ENCODE data around the gene HIRA.
"Not testable (repeated sequence)": the region's sequence is repeated elsewhere in the genome, so short reads cannot be mapped to it uniquely, and the experiment has no call there.

HIRA gene

DNA sequence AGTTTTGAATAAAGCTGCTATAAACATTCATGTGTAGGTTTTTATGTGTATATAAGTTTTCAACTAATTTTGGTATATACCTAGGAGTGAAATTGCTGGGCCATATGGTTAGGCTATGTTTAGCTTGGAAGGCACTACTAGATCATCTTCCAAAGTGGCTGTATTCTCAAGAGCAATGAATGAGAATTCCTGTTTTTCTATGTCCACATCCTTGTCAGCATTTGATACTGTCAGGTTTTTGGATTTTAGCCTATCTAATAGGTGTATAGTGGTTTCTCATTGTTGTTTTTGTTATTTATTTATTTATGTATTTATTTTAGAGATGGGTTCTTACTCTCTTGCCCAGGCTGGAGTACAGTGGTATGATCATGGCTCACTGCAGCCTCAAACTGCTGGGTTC lies 113.7 kb downstream of the HIRA start:
- H3K4me1 ChIP-seq (ENCODE audit: control insufficient read depth, insufficient read depth, low read length): no peaks in the 10 kb centered on the region
- H3K9ac ChIP-seq (ENCODE audit: low read depth, low read length): no peak overlapping the region
- no peak overlapping the region for H3K4me3 ChIP-seq (ENCODE audit: low read depth, low read length)
- no peaks in the 10 kb centered on the region for H3K9me3 ChIP-seq (ENCODE audit: control insufficient read depth, insufficient read depth, low read length)
- H3K36me3 ChIP-seq (ENCODE audit: control insufficient read depth, insufficient read depth, low read length): no peaks in the 10 kb centered on the region
- H3K27me3 ChIP-seq (ENCODE audit: control insufficient read depth, insufficient read depth, low read length): no peaks in the 10 kb centered on the region

DNA sequence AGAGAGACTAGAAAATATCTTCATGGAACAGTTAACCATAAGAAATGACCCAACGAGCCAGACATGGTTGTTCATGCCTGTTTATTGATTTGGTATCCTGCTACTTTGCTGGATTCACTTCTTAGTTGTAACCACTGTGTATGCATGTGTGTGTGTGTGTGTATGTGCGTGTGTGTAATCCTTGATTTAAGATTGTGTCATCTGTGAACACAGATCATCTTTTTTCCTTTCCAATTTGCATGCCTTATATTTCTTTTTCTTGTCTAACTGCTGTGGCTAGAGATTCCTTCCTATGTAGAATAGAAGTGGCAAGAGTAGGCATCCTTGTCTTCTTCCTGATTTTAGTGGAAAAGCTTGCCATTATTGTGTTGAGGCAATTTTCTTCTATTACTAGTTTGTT lies 123.7 kb downstream of the HIRA start:
- Histone ChIP-seq H3K27me3 (ENCODE audit: control insufficient read depth, insufficient read depth, low read length) (no peaks in the 10 kb centered on the region), H3K36me3 (ENCODE audit: control insufficient read depth, insufficient read depth, low read length) (no peaks in the 10 kb centered on the region), H3K4me1 (ENCODE audit: control insufficient read depth, insufficient read depth, low read length) (no peaks in the 10 kb centered on the region), H3K4me3 (ENCODE audit: low read depth, low read length) (no peak overlapping the region), H3K9me3 (ENCODE audit: control insufficient read depth, insufficient read depth, low read length) (no peaks in the 10 kb centered on the region), H3K9ac (ENCODE audit: low read depth, low read length) (no peak overlapping the region)

DNA sequence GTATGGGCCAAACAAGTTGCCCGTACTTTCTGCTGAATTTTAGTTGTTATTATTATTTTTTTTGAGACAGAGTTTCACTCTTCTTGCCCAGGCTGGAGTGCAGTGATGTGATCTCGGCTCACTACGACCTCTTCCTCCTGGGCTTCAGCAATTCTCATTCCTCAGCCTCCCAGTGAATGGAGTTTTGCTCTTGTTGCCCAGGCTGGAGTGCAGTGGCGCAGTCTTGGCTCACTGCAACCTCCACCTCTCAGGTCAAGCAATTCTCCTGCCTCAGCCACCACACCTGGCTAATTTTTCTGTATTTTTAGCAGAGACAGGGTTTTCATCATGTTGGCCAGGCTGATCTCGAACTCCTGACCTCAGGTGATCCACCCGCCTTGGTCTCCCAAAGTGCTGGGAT lies 125.0 kb downstream of the HIRA start:
- H3K4me1 ChIP-seq (ENCODE audit: control insufficient read depth, insufficient read depth, low read length); H3K4me3 ChIP-seq (ENCODE audit: low read depth, low read length); H3K9me3 ChIP-seq (ENCODE audit: control insufficient read depth, insufficient read depth, low read length); H3K9ac ChIP-seq (ENCODE audit: low read depth, low read length); H3K36me3 ChIP-seq (ENCODE audit: control insufficient read depth, insufficient read depth, low read length); H3K27me3 ChIP-seq (ENCODE audit: control insufficient read depth, insufficient read depth, low read length): not testable (repeated sequence)

DNA sequence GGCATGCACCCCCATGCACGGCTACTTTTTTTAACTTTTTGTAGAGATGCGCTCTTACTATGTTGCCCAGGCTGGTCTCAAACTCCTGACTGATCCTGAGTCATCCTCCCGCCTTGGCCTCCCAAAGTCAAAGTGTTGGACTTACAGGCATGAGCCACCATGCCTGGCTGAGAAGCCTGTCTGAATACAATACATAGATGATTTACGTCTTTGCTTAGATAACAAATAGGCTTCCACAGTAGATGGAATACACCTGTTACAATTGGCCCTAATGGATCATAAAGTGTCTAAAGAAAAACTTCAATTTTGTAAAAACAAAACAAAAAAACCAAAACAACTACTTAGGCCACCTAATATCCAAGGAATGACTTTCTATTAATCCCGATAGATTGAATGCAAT lies 127.0 kb downstream of the HIRA start:
- Histone ChIP-seq H3K4me1 (ENCODE audit: control insufficient read depth, insufficient read depth, low read length) (no peaks in the 10 kb centered on the region), H3K9me3 (ENCODE audit: control insufficient read depth, insufficient read depth, low read length) (no peaks in the 10 kb centered on the region), H3K27me3 (ENCODE audit: control insufficient read depth, insufficient read depth, low read length) (no peaks in the 10 kb centered on the region), H3K9ac (ENCODE audit: low read depth, low read length) (no peak overlapping the region), H3K4me3 (ENCODE audit: low read depth, low read length) (no peak overlapping the region), H3K36me3 (ENCODE audit: control insufficient read depth, insufficient read depth, low read length) (no peaks in the 10 kb centered on the region)

DNA sequence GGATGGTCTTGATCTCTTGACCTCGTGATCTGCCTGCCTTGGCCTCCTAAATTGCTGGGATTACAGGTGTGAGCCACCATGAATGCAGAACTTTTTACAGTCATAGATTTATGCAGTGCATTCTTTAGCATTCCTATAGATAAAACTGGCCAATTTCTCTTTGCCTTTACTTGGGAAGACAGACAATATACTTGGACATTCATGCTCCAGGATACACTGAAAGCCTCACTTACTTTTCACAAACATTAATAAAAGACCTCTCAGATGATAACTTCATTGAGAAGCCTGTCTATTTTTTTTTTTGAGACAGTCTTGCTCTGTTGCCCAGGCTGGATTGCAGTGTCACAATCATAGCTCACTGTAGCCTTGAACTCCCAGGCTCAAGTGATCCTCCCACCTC lies 127.7 kb downstream of the HIRA start:
- Histone ChIP-seq H3K4me1 (ENCODE audit: control insufficient read depth, insufficient read depth, low read length) (no peaks in the 10 kb centered on the region), H3K9ac (ENCODE audit: low read depth, low read length) (no peak overlapping the region), H3K9me3 (ENCODE audit: control insufficient read depth, insufficient read depth, low read length) (no peaks in the 10 kb centered on the region), H3K36me3 (ENCODE audit: control insufficient read depth, insufficient read depth, low read length) (no peaks in the 10 kb centered on the region), H3K4me3 (ENCODE audit: low read depth, low read length) (no peak overlapping the region), H3K27me3 (ENCODE audit: control insufficient read depth, insufficient read depth, low read length) (no peaks in the 10 kb centered on the region)

DNA sequence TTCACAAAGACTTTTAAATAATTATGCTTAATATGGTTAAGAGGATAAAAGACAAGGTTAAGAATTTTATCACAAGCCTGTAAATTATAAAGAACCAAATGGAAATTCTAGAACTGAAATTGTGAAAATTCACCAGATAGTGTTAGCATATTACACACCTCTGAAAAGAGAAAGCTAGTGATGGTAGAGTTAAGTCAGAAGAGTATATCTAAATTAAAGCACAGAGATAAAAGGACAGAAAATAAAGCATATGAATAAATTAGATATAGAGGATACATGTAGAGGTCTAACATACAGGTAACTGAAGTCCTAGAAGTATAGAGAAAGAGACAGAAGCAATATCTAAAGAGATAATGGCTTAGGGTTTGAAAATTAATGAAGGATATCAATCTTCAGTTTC lies 135.8 kb downstream of the HIRA start:
- Histone ChIP-seq H3K27me3 (ENCODE audit: control insufficient read depth, insufficient read depth, low read length) (peaks cover 5% of the 10 kb centered on the region), H3K4me3 (ENCODE audit: low read depth, low read length) (no peak overlapping the region), H3K9me3 (ENCODE audit: control insufficient read depth, insufficient read depth, low read length) (no peaks in the 10 kb centered on the region), H3K9ac (ENCODE audit: low read depth, low read length) (no peak overlapping the region), H3K4me1 (ENCODE audit: control insufficient read depth, insufficient read depth, low read length) (peaks cover 9% of the 10 kb centered on the region), H3K36me3 (ENCODE audit: control insufficient read depth, insufficient read depth, low read length) (no peaks in the 10 kb centered on the region)

DNA sequence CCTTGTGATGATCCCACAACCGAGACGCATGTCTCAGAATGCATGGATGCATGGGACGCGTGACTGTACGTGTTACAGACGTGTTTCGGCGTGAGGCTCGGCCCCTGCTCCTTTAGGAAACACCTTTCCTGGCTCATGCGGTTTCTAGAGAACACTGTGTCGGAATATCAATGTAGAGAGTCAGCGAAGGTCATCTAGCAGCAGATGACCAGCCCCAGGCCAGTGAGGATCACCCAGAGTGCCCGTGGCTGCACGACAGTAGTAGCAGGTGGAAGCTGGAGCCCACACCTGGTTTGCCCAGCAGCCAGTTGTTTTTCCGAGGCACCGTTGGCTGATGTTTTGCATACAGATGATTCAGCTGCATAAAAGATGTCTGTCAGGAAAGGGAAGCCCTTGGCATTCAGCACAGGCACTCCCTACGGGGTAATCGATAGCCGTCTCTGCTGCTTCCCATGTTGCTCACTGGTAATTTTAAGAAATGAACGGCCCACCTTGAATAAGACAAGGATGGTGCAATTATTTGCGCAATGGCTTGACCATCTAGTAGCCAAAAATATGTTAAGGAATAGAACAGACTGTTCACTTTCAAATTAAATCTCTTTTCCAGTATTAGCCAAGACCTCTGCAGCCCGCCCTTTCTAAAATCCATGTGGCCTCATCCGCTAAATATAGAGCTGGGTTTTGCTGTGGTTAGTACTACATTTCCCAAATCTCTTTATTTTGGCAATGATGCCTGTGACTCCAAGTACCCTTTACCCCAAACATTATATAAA lies 138.9 kb downstream of the HIRA start:
- peaks cover 15% of the 10 kb centered on the region for H3K27me3 ChIP-seq (ENCODE audit: control insufficient read depth, insufficient read depth, low read length)
- H3K36me3 ChIP-seq (ENCODE audit: control insufficient read depth, insufficient read depth, low read length): no peaks in the 10 kb centered on the region
- H3K4me1 ChIP-seq (ENCODE audit: control insufficient read depth, insufficient read depth, low read length): peaks cover 23% of the 10 kb centered on the region
- peak overlapping the region; percentile 83 for H3K4me3 ChIP-seq (ENCODE audit: low read depth, low read length)
- H3K9ac ChIP-seq (ENCODE audit: low read depth, low read length): no peak overlapping the region
- no peaks in the 10 kb centered on the region for H3K9me3 ChIP-seq (ENCODE audit: control insufficient read depth, insufficient read depth, low read length)

DNA sequence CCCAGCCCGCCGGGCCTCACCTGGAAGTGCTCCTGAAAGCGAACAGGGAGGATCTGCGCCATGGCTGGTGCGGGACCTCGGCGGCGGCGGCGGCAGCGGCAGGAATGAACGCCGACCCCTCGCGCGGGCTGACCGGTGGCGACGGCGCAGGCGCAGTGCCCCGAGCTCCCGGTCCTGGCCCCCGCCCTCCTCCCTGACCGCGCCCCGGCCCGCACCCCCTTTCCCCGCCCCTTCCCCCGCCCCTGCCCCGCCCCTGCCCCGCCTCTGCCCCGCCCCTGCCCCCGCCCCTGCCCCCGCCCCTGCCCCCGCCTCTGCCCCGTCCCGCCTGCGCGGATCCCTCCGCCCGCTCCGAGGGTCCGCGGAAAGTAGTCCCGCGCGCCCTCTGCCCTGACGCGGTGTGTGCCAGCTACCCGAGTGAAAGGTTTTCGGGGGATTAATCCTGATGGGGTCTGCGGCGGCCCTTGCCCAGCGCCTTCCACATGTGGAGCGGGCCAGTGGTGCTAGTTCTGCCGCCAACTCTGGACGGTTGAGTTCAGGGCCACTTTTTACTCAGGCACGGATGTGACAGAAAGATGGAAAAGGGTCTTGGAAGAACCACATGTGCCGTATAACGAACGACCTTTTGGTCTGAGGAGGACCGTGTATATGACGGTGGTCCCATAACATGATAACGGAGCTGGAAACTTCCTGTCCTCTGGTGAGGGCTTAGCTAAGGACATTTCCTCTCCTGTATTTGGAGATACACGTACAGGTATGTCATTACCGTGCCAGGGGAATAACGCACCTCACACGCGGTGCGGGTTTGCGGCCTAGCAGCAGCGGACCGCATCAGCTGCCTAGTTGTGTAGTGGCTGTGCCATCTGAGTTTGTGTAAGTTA lies 139.7 kb downstream of the HIRA start, which contains the start of gene CLTCL1:
TSS of gene CLTCL1 (minus strand) at position 140 of the 878 bp plus-strand sequence. CDS start at position 62, 78 bp downstream.
- H3K36me3 ChIP-seq (ENCODE audit: control insufficient read depth, insufficient read depth, low read length): no peaks in the 10 kb centered on the region
- peaks cover 15% of the 10 kb centered on the region for H3K27me3 ChIP-seq (ENCODE audit: control insufficient read depth, insufficient read depth, low read length)
- peak within 1 kb of the TSS; percentile 83 for H3K4me3 ChIP-seq (ENCODE audit: low read depth, low read length)
- H3K4me1 ChIP-seq (ENCODE audit: control insufficient read depth, insufficient read depth, low read length): peaks cover 31% of the 10 kb centered on the region
- H3K9me3 ChIP-seq (ENCODE audit: control insufficient read depth, insufficient read depth, low read length): no peaks in the 10 kb centered on the region
- H3K9ac ChIP-seq (ENCODE audit: low read depth, low read length): peak within 1 kb of the TSS; percentile 76

DNA sequence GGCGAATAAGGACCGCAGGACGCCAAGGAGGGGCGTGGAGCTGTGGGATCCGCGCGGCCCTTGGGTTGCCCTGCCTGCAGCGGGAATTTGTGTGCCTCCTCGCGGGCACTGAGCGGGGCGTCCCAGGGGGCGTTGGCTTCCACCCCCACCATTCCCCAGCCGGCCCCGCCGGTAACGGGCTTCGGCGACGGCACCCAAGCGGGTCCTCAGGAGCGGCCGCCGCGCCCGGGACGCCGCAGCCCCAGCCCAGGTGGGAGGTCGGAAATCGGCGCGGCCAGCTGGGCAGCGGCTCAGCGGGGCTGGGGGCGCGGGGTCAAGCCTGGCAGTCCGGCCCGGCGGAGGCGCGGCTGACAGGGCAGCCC lies 140.3 kb downstream of the HIRA start:
- H3K4me1 ChIP-seq (ENCODE audit: control insufficient read depth, insufficient read depth, low read length): peaks cover 33% of the 10 kb centered on the region
- H3K27me3 ChIP-seq (ENCODE audit: control insufficient read depth, insufficient read depth, low read length): peaks cover 15% of the 10 kb centered on the region
- no peaks in the 10 kb centered on the region for H3K9me3 ChIP-seq (ENCODE audit: control insufficient read depth, insufficient read depth, low read length)
- peak overlapping the region; percentile 76 for H3K9ac ChIP-seq (ENCODE audit: low read depth, low read length)
- no peaks in the 10 kb centered on the region for H3K36me3 ChIP-seq (ENCODE audit: control insufficient read depth, insufficient read depth, low read length)
- peak overlapping the region; percentile 82 for H3K4me3 ChIP-seq (ENCODE audit: low read depth, low read length)

DNA sequence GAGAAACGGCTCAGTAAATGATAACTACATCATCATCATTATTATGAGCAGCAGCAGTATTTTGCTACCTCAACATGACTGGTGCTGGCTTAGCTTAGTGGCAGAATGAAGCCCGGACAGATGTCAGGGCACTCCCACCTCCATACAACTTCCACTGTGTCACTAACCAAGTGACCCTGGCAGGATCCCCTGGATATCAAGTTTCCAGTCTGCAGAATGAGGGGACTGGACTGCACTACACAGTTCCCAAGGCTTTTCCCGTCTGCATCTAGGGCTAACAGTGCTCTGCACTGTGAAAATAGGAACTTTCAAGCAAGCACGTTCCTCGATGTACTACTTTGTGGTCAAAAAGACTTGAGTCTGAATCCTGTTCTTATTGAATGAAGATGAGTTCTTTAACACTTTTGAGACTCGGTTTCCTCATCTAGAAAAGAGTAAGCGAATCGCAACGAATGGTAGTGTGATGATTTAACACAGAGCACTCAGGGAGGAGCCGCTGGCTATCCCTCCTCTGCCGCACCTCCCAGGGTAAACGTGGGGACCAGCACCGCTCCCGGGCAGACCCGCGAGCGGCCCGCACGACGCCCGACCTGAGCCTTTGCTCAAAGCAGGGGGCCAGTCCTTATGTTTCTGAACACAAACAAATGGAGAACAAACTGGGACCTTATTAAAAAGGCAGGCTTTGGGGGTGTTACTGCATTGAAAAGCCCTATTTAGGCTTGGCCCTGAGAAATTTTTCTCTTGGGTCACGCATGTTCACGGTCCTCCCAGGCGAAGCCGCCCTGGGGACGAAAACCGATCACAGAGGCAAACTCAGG lies 140.9 kb downstream of the HIRA start:
- Histone ChIP-seq H3K4me1 (ENCODE audit: control insufficient read depth, insufficient read depth, low read length) (peaks cover 36% of the 10 kb centered on the region), H3K9ac (ENCODE audit: low read depth, low read length) (peak overlapping the region; percentile 76), H3K4me3 (ENCODE audit: low read depth, low read length) (peak overlapping the region; percentile 82), H3K36me3 (ENCODE audit: control insufficient read depth, insufficient read depth, low read length) (no peaks in the 10 kb centered on the region), H3K9me3 (ENCODE audit: control insufficient read depth, insufficient read depth, low read length) (no peaks in the 10 kb centered on the region), H3K27me3 (ENCODE audit: control insufficient read depth, insufficient read depth, low read length) (peaks cover 15% of the 10 kb centered on the region)

DNA sequence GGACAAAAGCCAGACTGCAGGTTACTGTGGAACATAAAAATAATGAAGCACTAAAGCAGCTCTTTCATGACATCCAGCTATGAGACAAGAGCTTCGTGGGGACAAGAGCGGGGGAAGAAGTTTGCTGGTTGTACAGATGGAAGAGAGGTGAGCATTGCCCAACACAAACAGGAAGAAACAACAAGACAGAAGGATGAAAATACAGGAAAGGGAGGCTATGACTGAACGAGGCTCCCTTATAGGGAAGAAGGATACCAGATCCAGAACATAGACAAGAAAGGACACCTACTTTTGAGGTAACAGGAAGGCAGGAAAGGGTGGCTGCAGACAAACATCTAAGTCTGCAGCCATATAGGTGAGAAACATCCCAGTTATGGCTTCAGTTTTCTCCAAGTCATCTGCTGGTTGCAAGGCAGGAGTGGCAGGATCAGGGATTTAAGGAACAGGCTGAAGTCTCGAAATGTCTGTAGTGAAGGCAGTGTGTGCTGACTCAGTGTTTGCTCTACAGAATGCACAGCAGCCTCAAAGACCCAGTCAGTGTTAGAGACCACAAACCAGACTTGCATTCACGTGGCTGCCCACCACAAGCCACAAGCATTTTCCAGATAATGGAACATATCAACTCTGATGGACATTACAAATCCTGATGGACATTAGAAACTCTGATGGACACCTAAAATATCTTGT lies 141.9 kb downstream of the HIRA start:
- H3K4me1 ChIP-seq (ENCODE audit: control insufficient read depth, insufficient read depth, low read length): peaks cover 40% of the 10 kb centered on the region

More for the DNA sequence above, 141.9 kb downstream of the HIRA start:
- Histone ChIP-seq H3K4me3 (ENCODE audit: low read depth, low read length) (no peak overlapping the region), H3K9ac (ENCODE audit: low read depth, low read length) (no peak overlapping the region), H3K36me3 (ENCODE audit: control insufficient read depth, insufficient read depth, low read length) (no peaks in the 10 kb centered on the region), H3K9me3 (ENCODE audit: control insufficient read depth, insufficient read depth, low read length) (no peaks in the 10 kb centered on the region), H3K27me3 (ENCODE audit: control insufficient read depth, insufficient read depth, low read length) (peaks cover 15% of the 10 kb centered on the region)

Measured in iPS-15b (cell line).